ENCODE results near the gene RGMA. TPM values are rescaled to one million over a fixed set of nuclear protein-coding genes. Genes with fewer than 3 reads are reported as not detected.

The RGMA gene
- polyA plus RNA-seq, 1 donor from 2014 or later = 9.5 TPM

GRCh38 chr15:93103823-93104222, 14.8 kb upstream of the RGMA start:
- TF ChIP-seq EZH2 (IDR thresholded peaks at IDR 0.05; ENCODE audit: borderline replicate concordance, insufficient read depth, low read length, poor library complexity, severe bottlenecking) = no peak
- no peak for TF ChIP-seq CTCF (IDR thresholded peaks at IDR 0.05; ENCODE audit: poor library complexity, severe bottlenecking)
- H3K4me3 ChIP-seq (ENCODE audit: low read length) = no peak overlapping the region
- no peak overlapping the region for H3K27ac ChIP-seq (ENCODE audit: low read length)
- no peak overlapping the region for H2AFZ ChIP-seq (ENCODE audit: low read depth, low read length)
- H3K36me3 ChIP-seq (ENCODE audit: insufficient read depth, low read length) = no peaks in the 10 kb centered on the region
- H3K27me3 ChIP-seq (ENCODE audit: insufficient read depth, low read depth, low read length) = no peaks in the 10 kb centered on the region
- no peak overlapping the region for H3K9ac ChIP-seq (ENCODE audit: low read length)
- H3F3A ChIP-seq (ENCODE audit: insufficient read depth, low read length, poor library complexity, severe bottlenecking) = no peaks in the 10 kb centered on the region
- no peaks in the 10 kb centered on the region for H3K79me2 ChIP-seq (replicated peaks; ENCODE audit: insufficient read depth, low read length)
- no peaks in the 10 kb centered on the region for H3K9me2 ChIP-seq (ENCODE audit: insufficient read depth, low read length)
- no peaks in the 10 kb centered on the region for H4K20me1 ChIP-seq (ENCODE audit: insufficient read depth)
- no peak overlapping the region for H3K4me2 ChIP-seq (ENCODE audit: low read length)
- peaks cover 3% of the 10 kb centered on the region for H3K9me3 ChIP-seq (ENCODE audit: low read length)

- no peak overlapping the region for H3K4me3 ChIP-seq (ENCODE audit: low read length)
- H3K36me3 ChIP-seq (ENCODE audit: insufficient read depth, low read length) = no peaks in the 10 kb centered on the region
- H3K79me2 ChIP-seq (replicated peaks; ENCODE audit: insufficient read depth, low read length) = no peaks in the 10 kb centered on the region
- no peak overlapping the region for H3K4me2 ChIP-seq (ENCODE audit: low read length)
- H3K9me3 ChIP-seq (ENCODE audit: low read length) = peaks cover 3% of the 10 kb centered on the region
- no peak overlapping the region for H3K27ac ChIP-seq (ENCODE audit: low read length)
- H2AFZ ChIP-seq (ENCODE audit: low read depth, low read length) = no peak overlapping the region
- no peaks in the 10 kb centered on the region for H3K27me3 ChIP-seq (ENCODE audit: insufficient read depth, low read depth, low read length)
- H3F3A ChIP-seq (ENCODE audit: insufficient read depth, low read length, poor library complexity, severe bottlenecking) = no peaks in the 10 kb centered on the region
- no peaks in the 10 kb centered on the region for H3K9me2 ChIP-seq (ENCODE audit: insufficient read depth, low read length)
- H3K9ac ChIP-seq (ENCODE audit: low read length) = no peak overlapping the region
- no peaks in the 10 kb centered on the region for H4K20me1 ChIP-seq (ENCODE audit: insufficient read depth)
- TF ChIP-seq TAF1 (IDR thresholded peaks at IDR 0.05; ENCODE audit: low read depth) = no peak
- TF ChIP-seq POLR2AphosphoS5 (IDR thresholded peaks at IDR 0.05) = no peak
- no peak for TF ChIP-seq MXI1 (conservative IDR thresholded peaks at IDR 0.05; ENCODE audit: poor library complexity, severe bottlenecking)
- no peak for TF ChIP-seq SMC3 (conservative IDR thresholded peaks at IDR 0.05; ENCODE audit: poor library complexity)
- TF ChIP-seq REST (IDR thresholded peaks at IDR 0.05; ENCODE audit: borderline replicate concordance) = no peak
- TF ChIP-seq EP300 (conservative IDR thresholded peaks at IDR 0.05; ENCODE audit: poor library complexity, severe bottlenecking) = no peak
- TF ChIP-seq CTCF (IDR thresholded peaks at IDR 0.05; ENCODE audit: poor library complexity, severe bottlenecking) = no peak
- TF ChIP-seq EZH2 (IDR thresholded peaks at IDR 0.05; ENCODE audit: borderline replicate concordance, insufficient read depth, low read length, poor library complexity, severe bottlenecking) = no peak
- TF ChIP-seq RAD21 (conservative IDR thresholded peaks at IDR 0.05) = no peak
Measured at GRCh38 chr15:93102211-93102610, 13.2 kb upstream of the RGMA start.

Data from neural cell (in vitro differentiated cells).